ENCODE measurements around the gene FBXO8. TPM values are rescaled to one million over a fixed set of nuclear protein-coding genes. Genes with fewer than 3 reads are reported as not detected.

The FBXO8 gene, protein sequence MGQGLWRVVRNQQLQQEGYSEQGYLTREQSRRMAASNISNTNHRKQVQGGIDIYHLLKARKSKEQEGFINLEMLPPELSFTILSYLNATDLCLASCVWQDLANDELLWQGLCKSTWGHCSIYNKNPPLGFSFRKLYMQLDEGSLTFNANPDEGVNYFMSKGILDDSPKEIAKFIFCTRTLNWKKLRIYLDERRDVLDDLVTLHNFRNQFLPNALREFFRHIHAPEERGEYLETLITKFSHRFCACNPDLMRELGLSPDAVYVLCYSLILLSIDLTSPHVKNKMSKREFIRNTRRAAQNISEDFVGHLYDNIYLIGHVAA
- total RNA-seq = 10 to 100 TPM; 19.8 to 22.0 TPM

DNA sequence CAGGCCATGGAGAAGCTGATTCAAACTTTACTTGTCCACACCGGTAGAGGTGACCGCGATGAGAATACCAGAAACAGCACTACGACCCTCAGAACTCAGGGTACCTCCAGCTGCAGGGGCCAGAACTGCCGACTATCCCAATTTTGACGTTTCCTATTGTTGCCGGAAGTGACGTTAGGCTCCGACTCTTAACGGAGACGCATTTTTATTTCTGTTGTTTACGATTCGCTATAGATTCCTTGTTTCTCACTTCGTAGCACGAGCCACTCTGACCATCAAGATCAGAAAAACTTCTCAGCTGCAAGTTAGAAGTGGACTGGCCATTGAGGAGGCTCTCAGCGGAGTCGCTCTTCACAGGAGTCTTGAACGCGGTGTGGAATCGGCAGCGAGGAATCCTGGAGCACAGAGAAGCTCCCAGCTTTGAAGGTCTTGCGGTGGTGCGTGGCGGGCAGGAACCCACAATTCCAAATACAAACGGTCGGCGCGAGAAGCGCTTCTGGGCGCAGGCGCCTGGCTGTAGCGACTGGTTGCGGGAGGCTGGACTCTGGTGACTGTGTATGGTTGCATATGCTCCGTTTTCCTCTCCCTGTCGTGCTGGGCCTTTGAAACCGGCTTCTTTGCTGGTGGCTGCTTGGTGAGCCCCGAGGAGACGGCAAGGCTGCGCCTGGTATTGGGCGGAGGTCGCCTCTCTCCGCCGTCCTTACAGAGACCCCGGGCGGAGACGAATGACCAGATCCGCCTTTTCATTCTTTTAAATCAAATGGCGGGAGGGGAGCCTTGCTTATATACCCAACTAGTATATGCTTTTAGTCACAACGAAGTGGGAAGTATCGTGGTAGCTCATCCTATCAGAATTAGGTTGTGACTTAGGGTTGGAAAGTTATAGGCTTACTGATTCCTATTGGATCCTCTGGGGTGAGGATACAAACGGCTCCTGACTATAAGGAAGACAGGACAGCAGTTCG lies at the start of gene FBXO8, which contains the start of gene CEP44:
Gene FBXO8 (minus strand): TSS at position 161 of the 965 bp plus-strand sequence. CDS start 20,575 bp downstream, outside the sequence.
Gene CEP44 (plus strand): TSS at position 405 of the 965 bp plus-strand sequence. CDS start 15,211 bp downstream, outside the sequence.
- POLR2A ChIA-PET = no interaction called here

DNA sequence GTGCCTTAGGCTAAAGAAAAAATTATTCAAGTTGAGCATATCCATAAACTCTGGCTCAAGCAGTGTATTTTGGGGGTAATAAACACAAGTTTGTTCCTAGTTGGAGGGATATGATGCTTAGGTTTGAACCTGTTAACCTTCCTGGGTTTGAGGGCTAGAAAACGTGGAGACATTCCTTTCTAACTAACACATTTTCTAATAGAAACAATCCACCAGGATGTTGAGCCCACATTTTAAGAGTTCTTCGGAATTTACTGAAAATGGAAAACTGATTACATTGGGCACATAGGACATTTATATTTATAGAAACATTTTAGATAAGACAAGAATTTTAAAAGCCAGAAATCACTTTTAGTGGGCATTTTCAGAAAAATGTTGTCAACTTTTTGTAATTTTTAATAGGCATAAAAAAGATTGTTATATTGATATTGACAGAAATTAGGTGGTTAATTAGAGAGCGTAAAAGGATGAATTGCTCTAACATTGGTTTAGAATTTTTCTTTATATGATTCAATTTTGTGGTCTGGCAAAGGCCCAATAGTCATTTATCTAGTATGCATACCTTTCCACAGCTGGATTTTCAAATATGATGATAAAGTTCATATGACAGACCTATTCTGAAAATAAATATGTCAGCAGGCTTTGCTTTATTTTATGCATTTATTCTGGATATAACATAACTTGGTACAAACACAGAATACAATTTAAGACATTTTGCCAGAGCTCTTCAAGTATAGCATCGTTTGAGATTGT lies 49.5 kb upstream of the FBXO8 start:
- DNase-seq = no peak
- ChIA-PET CTCF (no interaction called here), POLR2A (no interaction called here)
- no peak overlapping the region for H3K27ac Mint-ChIP-seq
- no peaks in the 10 kb centered on the region for H3K9me3 Mint-ChIP-seq
- no peaks in the 10 kb centered on the region for H3K36me3 Mint-ChIP-seq (ENCODE audit: low read depth)
- H3K4me3 Mint-ChIP-seq = no peak overlapping the region
- H3K4me1 Mint-ChIP-seq = no peaks in the 10 kb centered on the region
- H3K27me3 Mint-ChIP-seq = no peaks in the 10 kb centered on the region

More for the DNA sequence above, at the start of gene FBXO8, which contains the start of gene CEP44:
- CTCF ChIA-PET = no interaction called here
- Mint-ChIP-seq H3K27ac (peak within 1 kb of the TSS; percentile 100), H3K36me3 (ENCODE audit: low read depth) (peaks cover 33% of the 10 kb centered on the region), H3K9me3 (peaks cover 7% of the 10 kb centered on the region), H3K4me1 (peaks cover 61% of the 10 kb centered on the region), H3K27me3 (no peaks in the 10 kb centered on the region), H3K4me3 (peak within 1 kb of the TSS; percentile 100)
- DNase-seq = peak; percentile 73

DNA sequence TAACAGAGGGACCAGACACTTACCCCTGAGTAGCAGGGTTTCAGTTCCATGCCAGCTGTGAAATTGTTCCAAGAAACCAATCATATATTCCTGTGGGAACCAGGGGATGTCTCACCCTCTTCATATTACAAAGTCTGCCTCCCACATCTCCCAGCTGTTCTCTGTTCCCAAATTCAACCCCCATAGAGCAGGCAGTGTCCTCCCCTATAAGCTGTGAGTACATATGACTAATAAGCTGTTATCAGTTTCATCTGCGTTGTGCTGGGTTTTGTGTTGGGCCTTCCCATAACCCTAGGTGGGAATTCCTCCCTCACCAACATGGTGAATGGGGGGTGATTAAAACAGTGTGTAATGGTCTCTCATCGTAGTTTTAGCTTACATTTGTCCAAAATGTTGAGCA lies 41.3 kb upstream of the FBXO8 start:
- ChIA-PET POLR2A (no interaction called here), CTCF (interaction anchor here (0.9 kb wide), 1 partner anchor 73 kb away, joined by 3 read pairs; no protein-coding TSS in a partner anchor)
- no peak for DNase-seq
- no peak overlapping the region for H3K4me3 Mint-ChIP-seq
- no peaks in the 10 kb centered on the region for H3K36me3 Mint-ChIP-seq (ENCODE audit: low read depth)
- peaks cover 2% of the 10 kb centered on the region for H3K9me3 Mint-ChIP-seq
- H3K27ac Mint-ChIP-seq = no peak overlapping the region
- H3K27me3 Mint-ChIP-seq = no peaks in the 10 kb centered on the region
- H3K4me1 Mint-ChIP-seq = no peaks in the 10 kb centered on the region

DNA sequence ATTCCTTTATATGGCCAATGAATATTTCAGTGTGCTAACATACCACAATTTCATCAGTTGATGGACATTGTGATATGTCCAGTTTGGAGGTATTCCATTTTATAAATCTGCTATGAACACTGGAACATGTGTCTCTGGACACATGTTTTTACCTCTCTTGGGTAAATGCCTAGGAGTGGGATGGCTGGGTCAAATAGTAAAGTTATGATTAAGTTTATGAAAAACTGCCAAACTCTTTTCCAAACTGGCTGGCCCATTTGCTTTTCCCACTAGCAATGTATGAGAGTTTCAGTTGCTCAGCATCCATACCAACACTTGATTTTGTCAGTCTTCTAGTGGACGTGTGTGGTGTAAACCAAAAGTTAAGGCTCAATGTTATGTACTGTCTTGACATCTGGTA lies 40.8 kb upstream of the FBXO8 start:
- peaks cover 2% of the 10 kb centered on the region for H3K9me3 Mint-ChIP-seq
- no peaks in the 10 kb centered on the region for H3K4me1 Mint-ChIP-seq
- no peak overlapping the region for H3K4me3 Mint-ChIP-seq
- no peaks in the 10 kb centered on the region for H3K36me3 Mint-ChIP-seq (ENCODE audit: low read depth)
- DNase-seq = no peak
- ChIA-PET CTCF (no interaction called here), POLR2A (no interaction called here)
- H3K27me3 Mint-ChIP-seq = no peaks in the 10 kb centered on the region
- no peak overlapping the region for H3K27ac Mint-ChIP-seq

DNA sequence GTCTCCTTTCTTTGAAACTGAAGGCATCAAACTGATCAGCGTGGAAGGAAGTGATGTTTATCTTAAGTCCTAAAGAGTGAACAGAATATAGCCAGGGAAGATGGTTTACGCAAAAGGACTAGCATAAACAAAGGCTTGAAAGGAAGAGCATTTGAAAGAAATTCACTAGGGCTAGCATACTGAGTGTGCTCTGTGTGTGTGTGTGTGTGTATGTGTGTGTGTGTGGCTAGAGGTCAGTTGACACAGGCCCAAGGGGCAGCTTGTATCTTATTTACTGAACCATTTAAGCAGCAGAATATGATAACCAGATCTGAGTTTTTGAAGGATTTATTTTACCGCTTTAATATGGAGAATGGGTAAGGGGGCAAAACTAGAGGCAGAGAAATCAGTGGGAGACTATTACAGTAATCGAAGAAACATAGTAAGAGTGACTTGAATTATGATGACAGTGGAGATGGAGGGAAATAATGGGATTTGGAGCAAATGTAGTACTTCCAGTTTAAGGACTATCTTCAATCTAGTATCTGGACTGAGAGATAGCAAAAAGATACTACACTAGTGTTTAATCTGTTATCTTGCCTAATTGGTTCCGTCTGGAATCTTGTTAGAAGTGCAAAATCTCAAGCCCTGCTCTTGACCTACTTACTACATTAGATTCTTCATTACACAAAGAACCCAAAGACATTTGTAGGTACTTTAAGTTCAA lies 37.2 kb upstream of the FBXO8 start:
- Mint-ChIP-seq H3K27ac (no peak overlapping the region), H3K4me1 (no peaks in the 10 kb centered on the region), H3K36me3 (ENCODE audit: low read depth) (no peaks in the 10 kb centered on the region), H3K27me3 (no peaks in the 10 kb centered on the region), H3K9me3 (peaks cover 2% of the 10 kb centered on the region), H3K4me3 (no peak overlapping the region)
- ChIA-PET CTCF (no interaction called here), POLR2A (no interaction called here)
- DNase-seq = no peak

DNA sequence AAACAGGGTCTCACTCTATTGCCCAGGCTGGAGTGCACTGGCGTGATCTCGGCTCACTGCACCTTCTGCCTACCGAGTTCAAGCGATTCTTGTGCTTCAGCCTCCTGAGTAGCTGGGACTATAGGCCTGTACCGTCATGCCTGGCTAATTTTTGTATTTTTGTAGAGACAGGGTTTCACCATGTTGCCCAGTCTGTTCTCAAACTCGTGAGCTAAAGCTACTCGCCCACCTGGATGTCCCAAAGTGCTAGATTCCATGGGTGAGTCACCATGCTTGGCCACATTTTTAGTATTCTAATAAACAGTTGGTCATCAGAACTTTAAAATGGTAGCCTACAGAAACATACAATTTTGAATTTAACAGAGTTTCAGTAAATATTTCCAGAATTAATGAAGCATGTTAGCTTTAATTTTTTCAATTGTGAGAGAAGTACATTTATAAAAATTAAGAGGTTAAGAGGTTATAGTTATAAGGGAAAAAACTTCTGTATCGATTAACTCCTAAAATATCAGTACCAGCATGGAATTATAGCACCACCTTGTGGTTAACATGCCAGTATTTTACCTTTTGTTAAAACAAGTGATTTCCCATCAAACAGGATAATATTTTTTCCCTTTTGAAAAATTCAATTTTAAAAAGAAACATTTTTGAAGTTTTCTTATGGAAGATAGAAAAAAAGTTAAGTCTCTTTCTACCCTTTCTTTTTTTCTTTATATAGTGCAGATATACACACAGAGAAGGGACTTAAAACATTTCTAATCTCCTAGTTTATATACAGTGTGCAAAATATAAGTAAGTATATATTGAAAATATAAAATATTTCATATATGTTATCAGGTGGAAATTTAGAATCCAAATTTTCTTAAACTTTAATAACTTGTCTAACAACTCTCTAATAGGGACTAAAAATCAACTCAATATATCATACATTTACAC lies 35.6 kb upstream of the FBXO8 start:
- Mint-ChIP-seq H3K9me3 (peaks cover 2% of the 10 kb centered on the region), H3K27ac (no peak overlapping the region), H3K27me3 (no peaks in the 10 kb centered on the region), H3K4me1 (peaks cover 2% of the 10 kb centered on the region), H3K36me3 (ENCODE audit: low read depth) (no peaks in the 10 kb centered on the region), H3K4me3 (no peak overlapping the region)
- POLR2A ChIA-PET = no interaction called here
- CTCF ChIA-PET = interaction anchor here (1.0 kb wide), 1 partner anchor 97 kb away, joined by 3 read pairs; no protein-coding TSS in a partner anchor
- peak; percentile 27 for DNase-seq

DNA sequence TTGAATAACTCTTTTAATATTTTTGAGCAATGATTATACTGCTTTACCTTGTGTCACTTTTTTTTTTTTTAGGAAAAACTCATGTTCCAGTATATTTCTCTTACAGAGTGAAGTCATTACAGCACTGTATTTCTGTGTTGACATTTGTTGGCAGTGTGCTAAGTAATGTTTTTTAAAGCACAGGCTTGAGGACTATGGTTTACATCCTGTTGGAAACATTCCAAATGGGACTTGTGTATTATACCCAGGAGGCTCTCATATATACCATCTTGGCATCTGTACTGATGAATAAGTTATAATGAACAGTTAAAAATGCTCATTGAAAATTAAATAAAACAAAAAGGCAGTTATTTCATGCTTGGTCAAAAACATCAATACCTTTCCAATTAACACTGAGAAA lies 34.1 kb upstream of the FBXO8 start:
- POLR2A ChIA-PET = no interaction called here
- Mint-ChIP-seq H3K4me3 (no peak overlapping the region), H3K4me1 (peaks cover 12% of the 10 kb centered on the region)

DNA sequence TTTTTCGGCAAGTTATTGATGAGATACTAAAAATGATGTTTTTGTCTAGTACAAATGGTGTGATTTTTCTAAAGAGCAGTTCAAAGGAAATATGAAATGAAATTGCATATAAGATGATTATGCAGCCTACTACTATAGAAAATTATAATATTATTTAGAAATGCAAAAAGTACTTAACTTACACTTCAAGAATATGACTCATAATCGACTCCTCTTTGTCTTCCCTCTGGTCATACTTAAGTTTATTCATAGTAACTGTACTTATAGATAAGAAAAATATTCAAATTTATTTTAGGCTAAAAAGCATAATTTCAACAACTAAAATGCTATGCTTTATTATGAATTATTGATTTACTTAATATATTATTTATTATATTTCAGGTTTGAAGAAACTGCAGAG lies 33.5 kb upstream of the FBXO8 start:
- CTCF ChIA-PET = no interaction called here
- H3K36me3 Mint-ChIP-seq (ENCODE audit: low read depth) = peaks cover 6% of the 10 kb centered on the region
- H3K4me3 Mint-ChIP-seq = no peak overlapping the region
- H3K27ac Mint-ChIP-seq = no peak overlapping the region
- POLR2A ChIA-PET = no interaction called here
- no peak for DNase-seq
- H3K4me1 Mint-ChIP-seq = peaks cover 12% of the 10 kb centered on the region
- H3K9me3 Mint-ChIP-seq = no peaks in the 10 kb centered on the region
- no peaks in the 10 kb centered on the region for H3K27me3 Mint-ChIP-seq

More for the DNA sequence above, 34.1 kb upstream of the FBXO8 start:
- Mint-ChIP-seq H3K27ac (no peak overlapping the region), H3K27me3 (no peaks in the 10 kb centered on the region), H3K9me3 (no peaks in the 10 kb centered on the region), H3K36me3 (ENCODE audit: low read depth) (peaks cover 6% of the 10 kb centered on the region)
- CTCF ChIA-PET = no interaction called here
- DNase-seq = no peak

DNA sequence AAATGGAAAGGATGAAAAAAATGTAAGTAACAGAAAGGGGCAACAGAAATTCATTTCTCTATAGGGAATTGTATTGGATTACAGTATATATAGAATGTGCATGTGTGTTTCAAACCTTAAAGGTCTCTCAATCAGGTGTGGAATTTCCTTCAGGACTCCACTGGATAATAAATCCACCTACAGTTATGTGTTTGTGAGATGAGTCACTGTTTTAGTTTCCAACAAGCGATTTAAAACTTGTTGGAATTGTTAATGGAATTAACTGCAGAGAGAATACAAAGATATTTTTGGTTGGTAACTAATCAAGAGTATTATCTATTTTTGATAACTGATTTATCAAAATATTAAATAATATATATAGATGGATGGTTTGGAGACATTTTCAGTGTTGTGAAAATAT lies 33.1 kb upstream of the FBXO8 start:
- ChIA-PET CTCF (no interaction called here), POLR2A (no interaction called here)
- Mint-ChIP-seq H3K4me3 (no peak overlapping the region), H3K27me3 (no peaks in the 10 kb centered on the region), H3K27ac (no peak overlapping the region), H3K9me3 (no peaks in the 10 kb centered on the region), H3K36me3 (ENCODE audit: low read depth) (peaks cover 8% of the 10 kb centered on the region), H3K4me1 (peaks cover 12% of the 10 kb centered on the region)
- no peak for DNase-seq

DNA sequence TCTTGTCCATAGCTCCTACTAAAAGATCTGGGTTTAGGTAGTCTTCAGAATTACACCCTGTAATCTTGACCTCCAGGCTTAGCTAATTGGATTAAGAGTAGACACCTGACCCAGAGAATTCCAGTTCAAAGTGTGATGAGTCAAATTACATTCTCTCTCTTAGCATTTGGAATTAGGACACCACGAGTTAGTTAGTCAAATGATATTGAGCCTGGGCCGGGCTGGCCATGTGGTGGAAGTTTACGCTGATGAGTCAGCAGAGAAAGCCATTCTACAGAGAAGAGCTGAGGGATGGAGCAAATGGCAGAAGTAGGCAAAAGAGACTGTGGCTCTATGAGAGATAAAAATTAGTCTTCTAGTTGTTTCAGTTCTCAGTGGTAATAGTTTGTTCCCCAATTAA lies 31.3 kb upstream of the FBXO8 start:
- no peak for DNase-seq
- POLR2A ChIA-PET = no interaction called here
- peaks cover 12% of the 10 kb centered on the region for H3K4me1 Mint-ChIP-seq

DNA sequence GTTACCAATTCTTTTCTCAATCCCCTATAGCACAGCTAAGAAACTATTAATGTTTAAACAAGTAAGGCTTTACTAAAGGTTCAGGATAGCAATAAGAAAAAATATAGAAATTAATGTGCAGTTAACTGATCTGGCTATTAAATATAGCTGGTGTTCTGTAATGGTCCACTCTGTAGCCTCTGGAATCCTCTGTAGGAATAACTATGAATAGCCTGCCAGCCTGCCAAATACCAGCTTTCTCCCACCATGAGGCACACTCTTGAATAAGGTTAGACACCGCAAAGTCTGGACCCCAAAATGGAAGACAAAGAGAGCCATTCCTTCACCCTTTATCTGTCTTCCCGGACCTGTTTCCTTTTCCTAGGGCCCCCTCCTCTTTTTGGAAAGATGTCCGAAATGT lies 30.8 kb upstream of the FBXO8 start:
- Mint-ChIP-seq H3K4me3 (no peak overlapping the region), H3K27me3 (no peaks in the 10 kb centered on the region), H3K9me3 (no peaks in the 10 kb centered on the region), H3K4me1 (peaks cover 12% of the 10 kb centered on the region), H3K27ac (peak overlapping the region; percentile 32), H3K36me3 (ENCODE audit: low read depth) (peaks cover 8% of the 10 kb centered on the region)
- no peak for DNase-seq
- ChIA-PET CTCF (no interaction called here), POLR2A (no interaction called here)

More for the DNA sequence above, 31.3 kb upstream of the FBXO8 start:
- Mint-ChIP-seq H3K27me3 (no peaks in the 10 kb centered on the region), H3K36me3 (ENCODE audit: low read depth) (peaks cover 8% of the 10 kb centered on the region), H3K9me3 (no peaks in the 10 kb centered on the region), H3K4me3 (no peak overlapping the region), H3K27ac (no peak overlapping the region)
- CTCF ChIA-PET = no interaction called here

Data from activated CD4-positive, alpha-beta T cell treated with anti-CD3 and anti-CD28 coated beads, Interleukin-2, amount 10 ng/mL, durations not matched to agents 7 days and 5 days (primary cell).